K562 (cell line): ENCODE measurements around the gene RASGEF1C. TPM values are rescaled to one million over a fixed set of nuclear protein-coding genes. Genes with fewer than 3 reads are reported as not detected.

ENCODE experiments used
- ASH1L ChIP-seq: fragments of 450-650 bp; IDR thresholded peaks from 2 replicates; pipeline ENCODE4 v1.6.1; 2018; ENCODE audit warnings: borderline replicate concordance, mild to moderate bottlenecking, low read depth; ENCODE audit not compliant: partially characterized antibody
- HOXB6 ChIP-seq: fragments of 250-450 bp; sonication (Bioruptor Pico); IDR thresholded peaks from 2 replicates; pipeline ENCODE4 v1.5.1; 2022; ENCODE audit warnings: mild to moderate bottlenecking, borderline replicate concordance
- MAFG ChIP-seq: fragments of 450-650 bp; conservative IDR thresholded peaks from 2 replicates; pipeline ENCODE4 v1.6.1; 2016; ENCODE audit warnings: missing genetic modification characterization, missing compliant biosample characterization
- OTX1 ChIP-seq: fragments of 450-650 bp; formaldehyde crosslinking; IDR thresholded peaks from 2 replicates; pipeline ENCODE4 v1.4.0; 2022; ENCODE audit warnings: mild to moderate bottlenecking
- polyA plus RNA-seq, 8 experiments: library from polyadenylated mRNA; depleted of rRNA in 4 of 8; stranded (reverse) in 5 of 8; unstranded in 3 of 8; fragments of >200 nt; fragmentation: Nextera tagmentation in 2 of 8; fragmentation: Illumina TruSeq in 1 of 8; extraction: Ambion mirVana in 2 of 8; extraction: Trizol in 1 of 8; gene quantifications; 2 replicates each; pipeline versions ENCODE4 v1.2.1 to v1.2.3, GENCODE V29; 2011 to 2014; ENCODE audit warnings: inconsistent platforms in 1 of 8, missing spikeins in 1 of 8
- total RNA-seq, 7 experiments: library from RNA; depleted of rRNA in 6 of 7; stranded (reverse); fragments of >200 nt in 6 of 7; fragmentation: Illumina TruSeq in 2 of 7; extraction: Trizol in 2 of 7; gene quantifications; 2 replicates each; pipeline versions ENCODE4 v1.2.1 to v1.2.3, GENCODE V29; 2011 to 2021; ENCODE audit warnings: low replicate concordance in 1 of 7
- TF ChIP-seq, protein P1 (sequence below): fragments of 200-600 bp; sonication (generic); IDR thresholded peaks from one replicate; pipeline ENCODE4 v1.6.1; 2012; ENCODE audit warnings: mild to moderate bottlenecking, low read depth, low read length, inconsistent platforms
- TF ChIP-seq, protein P2 (sequence below): fragments of 150-350 bp; conservative IDR thresholded peaks from 2 replicates; pipeline ENCODE4 v1.6.1; 2014; ENCODE audit warnings: low read length

Gene RASGEF1C
- total and polyA plus RNA-seq, 9 of the 15 experiments (the other 6 are each of a cell fraction or from before 2014, with no cell fraction given) = 0.04 to 1.1 (median 0.21) TPM; not detected in 4

DNA sequence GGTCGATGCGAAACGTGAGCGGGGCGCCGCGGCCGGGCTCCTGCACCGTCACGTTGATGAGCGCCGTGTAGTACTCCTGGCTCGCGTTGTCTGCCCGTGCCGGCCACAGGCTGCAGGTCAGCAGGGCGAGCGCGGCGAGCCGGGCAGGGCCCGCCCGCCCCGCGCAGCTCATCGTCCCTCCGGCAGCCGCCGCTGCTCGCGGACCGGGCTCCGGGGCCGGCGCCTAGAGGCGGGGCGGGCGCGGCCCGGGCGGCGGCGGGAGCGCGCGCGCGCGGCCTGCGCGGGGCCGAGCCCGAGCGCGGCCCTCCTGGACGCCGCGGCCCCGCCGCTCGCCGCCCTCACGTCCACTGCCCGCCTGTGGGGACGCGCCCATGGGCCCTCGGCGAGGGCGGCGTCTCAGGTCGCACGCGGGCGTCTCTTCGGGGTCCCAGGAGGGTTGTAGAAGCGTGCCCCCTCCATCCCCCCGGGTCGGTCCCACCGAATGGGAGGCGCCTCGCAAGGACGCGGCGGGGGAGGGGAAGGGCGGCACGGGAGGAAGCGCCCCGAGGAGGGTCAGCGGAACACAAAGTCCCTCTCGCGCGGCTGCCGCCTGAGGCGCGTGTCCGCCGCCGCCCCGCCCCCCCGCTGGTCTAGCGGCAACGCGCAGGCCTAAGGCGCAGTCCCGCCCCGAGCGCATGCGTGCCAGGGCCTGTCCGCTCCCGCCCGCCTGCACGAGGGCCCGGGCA is 137.3 kb downstream of the RASGEF1C start, which contains the start of gene RNF130 (continued):
- TF ChIP-seq, protein P1, sequence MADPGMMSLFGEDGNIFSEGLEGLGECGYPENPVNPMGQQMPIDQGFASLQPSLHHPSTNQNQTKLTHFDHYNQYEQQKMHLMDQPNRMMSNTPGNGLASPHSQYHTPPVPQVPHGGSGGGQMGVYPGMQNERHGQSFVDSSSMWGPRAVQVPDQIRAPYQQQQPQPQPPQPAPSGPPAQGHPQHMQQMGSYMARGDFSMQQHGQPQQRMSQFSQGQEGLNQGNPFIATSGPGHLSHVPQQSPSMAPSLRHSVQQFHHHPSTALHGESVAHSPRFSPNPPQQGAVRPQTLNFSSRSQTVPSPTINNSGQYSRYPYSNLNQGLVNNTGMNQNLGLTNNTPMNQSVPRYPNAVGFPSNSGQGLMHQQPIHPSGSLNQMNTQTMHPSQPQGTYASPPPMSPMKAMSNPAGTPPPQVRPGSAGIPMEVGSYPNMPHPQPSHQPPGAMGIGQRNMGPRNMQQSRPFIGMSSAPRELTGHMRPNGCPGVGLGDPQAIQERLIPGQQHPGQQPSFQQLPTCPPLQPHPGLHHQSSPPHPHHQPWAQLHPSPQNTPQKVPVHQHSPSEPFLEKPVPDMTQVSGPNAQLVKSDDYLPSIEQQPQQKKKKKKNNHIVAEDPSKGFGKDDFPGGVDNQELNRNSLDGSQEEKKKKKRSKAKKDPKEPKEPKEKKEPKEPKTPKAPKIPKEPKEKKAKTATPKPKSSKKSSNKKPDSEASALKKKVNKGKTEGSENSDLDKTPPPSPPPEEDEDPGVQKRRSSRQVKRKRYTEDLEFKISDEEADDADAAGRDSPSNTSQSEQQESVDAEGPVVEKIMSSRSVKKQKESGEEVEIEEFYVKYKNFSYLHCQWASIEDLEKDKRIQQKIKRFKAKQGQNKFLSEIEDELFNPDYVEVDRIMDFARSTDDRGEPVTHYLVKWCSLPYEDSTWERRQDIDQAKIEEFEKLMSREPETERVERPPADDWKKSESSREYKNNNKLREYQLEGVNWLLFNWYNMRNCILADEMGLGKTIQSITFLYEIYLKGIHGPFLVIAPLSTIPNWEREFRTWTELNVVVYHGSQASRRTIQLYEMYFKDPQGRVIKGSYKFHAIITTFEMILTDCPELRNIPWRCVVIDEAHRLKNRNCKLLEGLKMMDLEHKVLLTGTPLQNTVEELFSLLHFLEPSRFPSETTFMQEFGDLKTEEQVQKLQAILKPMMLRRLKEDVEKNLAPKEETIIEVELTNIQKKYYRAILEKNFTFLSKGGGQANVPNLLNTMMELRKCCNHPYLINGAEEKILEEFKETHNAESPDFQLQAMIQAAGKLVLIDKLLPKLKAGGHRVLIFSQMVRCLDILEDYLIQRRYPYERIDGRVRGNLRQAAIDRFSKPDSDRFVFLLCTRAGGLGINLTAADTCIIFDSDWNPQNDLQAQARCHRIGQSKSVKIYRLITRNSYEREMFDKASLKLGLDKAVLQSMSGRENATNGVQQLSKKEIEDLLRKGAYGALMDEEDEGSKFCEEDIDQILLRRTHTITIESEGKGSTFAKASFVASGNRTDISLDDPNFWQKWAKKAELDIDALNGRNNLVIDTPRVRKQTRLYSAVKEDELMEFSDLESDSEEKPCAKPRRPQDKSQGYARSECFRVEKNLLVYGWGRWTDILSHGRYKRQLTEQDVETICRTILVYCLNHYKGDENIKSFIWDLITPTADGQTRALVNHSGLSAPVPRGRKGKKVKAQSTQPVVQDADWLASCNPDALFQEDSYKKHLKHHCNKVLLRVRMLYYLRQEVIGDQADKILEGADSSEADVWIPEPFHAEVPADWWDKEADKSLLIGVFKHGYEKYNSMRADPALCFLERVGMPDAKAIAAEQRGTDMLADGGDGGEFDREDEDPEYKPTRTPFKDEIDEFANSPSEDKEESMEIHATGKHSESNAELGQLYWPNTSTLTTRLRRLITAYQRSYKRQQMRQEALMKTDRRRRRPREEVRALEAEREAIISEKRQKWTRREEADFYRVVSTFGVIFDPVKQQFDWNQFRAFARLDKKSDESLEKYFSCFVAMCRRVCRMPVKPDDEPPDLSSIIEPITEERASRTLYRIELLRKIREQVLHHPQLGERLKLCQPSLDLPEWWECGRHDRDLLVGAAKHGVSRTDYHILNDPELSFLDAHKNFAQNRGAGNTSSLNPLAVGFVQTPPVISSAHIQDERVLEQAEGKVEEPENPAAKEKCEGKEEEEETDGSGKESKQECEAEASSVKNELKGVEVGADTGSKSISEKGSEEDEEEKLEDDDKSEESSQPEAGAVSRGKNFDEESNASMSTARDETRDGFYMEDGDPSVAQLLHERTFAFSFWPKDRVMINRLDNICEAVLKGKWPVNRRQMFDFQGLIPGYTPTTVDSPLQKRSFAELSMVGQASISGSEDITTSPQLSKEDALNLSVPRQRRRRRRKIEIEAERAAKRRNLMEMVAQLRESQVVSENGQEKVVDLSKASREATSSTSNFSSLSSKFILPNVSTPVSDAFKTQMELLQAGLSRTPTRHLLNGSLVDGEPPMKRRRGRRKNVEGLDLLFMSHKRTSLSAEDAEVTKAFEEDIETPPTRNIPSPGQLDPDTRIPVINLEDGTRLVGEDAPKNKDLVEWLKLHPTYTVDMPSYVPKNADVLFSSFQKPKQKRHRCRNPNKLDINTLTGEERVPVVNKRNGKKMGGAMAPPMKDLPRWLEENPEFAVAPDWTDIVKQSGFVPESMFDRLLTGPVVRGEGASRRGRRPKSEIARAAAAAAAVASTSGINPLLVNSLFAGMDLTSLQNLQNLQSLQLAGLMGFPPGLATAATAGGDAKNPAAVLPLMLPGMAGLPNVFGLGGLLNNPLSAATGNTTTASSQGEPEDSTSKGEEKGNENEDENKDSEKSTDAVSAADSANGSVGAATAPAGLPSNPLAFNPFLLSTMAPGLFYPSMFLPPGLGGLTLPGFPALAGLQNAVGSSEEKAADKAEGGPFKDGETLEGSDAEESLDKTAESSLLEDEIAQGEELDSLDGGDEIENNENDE = no peak
- TF ChIP-seq, protein P2, sequence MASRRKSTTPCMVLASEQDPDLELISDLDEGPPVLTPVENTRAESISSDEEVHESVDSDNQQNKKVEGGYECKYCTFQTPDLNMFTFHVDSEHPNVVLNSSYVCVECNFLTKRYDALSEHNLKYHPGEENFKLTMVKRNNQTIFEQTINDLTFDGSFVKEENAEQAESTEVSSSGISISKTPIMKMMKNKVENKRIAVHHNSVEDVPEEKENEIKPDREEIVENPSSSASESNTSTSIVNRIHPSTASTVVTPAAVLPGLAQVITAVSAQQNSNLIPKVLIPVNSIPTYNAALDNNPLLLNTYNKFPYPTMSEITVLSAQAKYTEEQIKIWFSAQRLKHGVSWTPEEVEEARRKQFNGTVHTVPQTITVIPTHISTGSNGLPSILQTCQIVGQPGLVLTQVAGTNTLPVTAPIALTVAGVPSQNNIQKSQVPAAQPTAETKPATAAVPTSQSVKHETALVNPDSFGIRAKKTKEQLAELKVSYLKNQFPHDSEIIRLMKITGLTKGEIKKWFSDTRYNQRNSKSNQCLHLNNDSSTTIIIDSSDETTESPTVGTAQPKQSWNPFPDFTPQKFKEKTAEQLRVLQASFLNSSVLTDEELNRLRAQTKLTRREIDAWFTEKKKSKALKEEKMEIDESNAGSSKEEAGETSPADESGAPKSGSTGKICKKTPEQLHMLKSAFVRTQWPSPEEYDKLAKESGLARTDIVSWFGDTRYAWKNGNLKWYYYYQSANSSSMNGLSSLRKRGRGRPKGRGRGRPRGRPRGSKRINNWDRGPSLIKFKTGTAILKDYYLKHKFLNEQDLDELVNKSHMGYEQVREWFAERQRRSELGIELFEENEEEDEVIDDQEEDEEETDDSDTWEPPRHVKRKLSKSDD = no peak
- TF ChIP-seq HOXB6 (no peak), OTX1 (CRISPR knock-in tag) (peak; percentile 72), MAFG (tag) (no peak), ASH1L (no peak)
